GM12865 (cell line): Measurements from ENCODE around the gene DUS2.

Experiments
- DNase-seq: peaks from one replicate; pipeline ENCODE4 v3.0.0; 2010; ENCODE audit warnings: low read depth
- H3K4me3 ChIP-seq: 2 replicates; pipeline ENCODE4 v1.5.1; 2011; ENCODE audit warnings: mild to moderate bottlenecking, low read depth, low read length, control low read depth
- CTCF ChIP-seq: IDR thresholded peaks from 2 replicates; pipeline ENCODE4 v1.5.1; 2011; ENCODE audit warnings: low read length, control low read depth, low read depth, inconsistent platforms; ENCODE audit not compliant: insufficient read depth; ENCODE audit errors: missing control alignments

DUS2 gene

GRCh38 chr16:68065716-68066305 lies 42.7 kb downstream of the DUS2 start:
- TF ChIP-seq CTCF, result no peak
- no peak overlapping the region for H3K4me3 ChIP-seq
- no peak for DNase-seq

- no peak for TF ChIP-seq CTCF
- DNase-seq, result no peak
- no peak overlapping the region for H3K4me3 ChIP-seq
These were observed 43.7 kb downstream of the DUS2 start for GRCh38 chr16:68066763-68067162.

GRCh38 chr16:68068926-68069325 lies 45.8 kb downstream of the DUS2 start:
- no peak for TF ChIP-seq CTCF
- DNase-seq, result no peak
- H3K4me3 ChIP-seq, result no peak overlapping the region

GRCh38 chr16:68069511-68070248 lies 46.6 kb downstream of the DUS2 start:
- DNase-seq, result no peak
- H3K4me3 ChIP-seq, result no peak overlapping the region
- TF ChIP-seq CTCF, result no peak

- H3K4me3 ChIP-seq, result no peak overlapping the region
- TF ChIP-seq CTCF, result no peak
- peak; percentile 36 for DNase-seq
These were observed 47.2 kb downstream of the DUS2 start for GRCh38 chr16:68070249-68070730.

- no peak overlapping the region for H3K4me3 ChIP-seq
- DNase-seq, result peak; percentile 59
- TF ChIP-seq CTCF, result no peak
These were observed 47.9 kb downstream of the DUS2 start for GRCh38 chr16:68070806-68071517.
